Ammon's horn (tissue), 1 donor: Measurements from ENCODE around the gene FOXD1.
A peak's percentile ranks its signal among the peaks of the same experiment; 100 is the strongest.
"Not testable (repeated sequence)": the region's sequence is repeated elsewhere in the genome, so short reads cannot be mapped to it uniquely, and the experiment has no call there.

Experiments
- DNase-seq: peaks from one replicate; pipeline ENCODE4 v3.0.0-alpha.2; 2016; ENCODE audit warnings: low spot score

FOXD1 gene

DNA sequence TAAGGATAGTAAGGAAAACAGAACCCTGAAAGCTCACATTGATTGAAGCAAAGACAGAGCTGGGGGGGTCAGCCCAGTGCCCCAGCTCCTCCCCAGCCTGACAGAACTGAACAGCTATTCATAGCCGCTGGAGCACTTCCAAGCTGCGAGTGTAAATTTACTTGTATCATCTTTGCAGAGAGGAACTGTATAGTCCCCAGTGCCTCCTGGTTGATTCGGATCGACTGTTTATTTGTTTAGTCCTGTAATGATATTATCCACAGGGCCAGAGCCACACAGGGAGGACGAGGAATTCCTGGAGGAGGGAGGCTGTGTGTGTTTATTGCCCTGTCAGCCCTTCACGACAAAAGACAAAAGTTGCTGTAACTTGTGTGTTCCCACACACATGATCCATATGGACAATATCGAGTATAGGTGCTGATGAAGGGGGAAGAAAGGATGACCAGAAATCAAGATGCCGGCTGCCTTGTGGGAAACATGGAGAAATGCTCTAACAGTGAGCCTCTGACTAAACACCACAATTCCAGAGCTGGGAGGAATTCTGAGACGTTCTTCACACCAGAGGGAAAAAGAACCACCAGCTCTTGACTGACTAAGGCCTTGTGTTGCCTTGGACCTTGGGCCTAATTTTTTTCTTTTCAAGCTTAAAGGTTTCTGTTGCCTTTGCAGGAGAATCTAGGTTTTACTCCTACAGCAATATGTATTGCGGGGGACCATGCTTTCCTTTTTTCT, 31.1 kb downstream of the FOXD1 start:
- peak; percentile 15 for DNase-seq

DNA sequence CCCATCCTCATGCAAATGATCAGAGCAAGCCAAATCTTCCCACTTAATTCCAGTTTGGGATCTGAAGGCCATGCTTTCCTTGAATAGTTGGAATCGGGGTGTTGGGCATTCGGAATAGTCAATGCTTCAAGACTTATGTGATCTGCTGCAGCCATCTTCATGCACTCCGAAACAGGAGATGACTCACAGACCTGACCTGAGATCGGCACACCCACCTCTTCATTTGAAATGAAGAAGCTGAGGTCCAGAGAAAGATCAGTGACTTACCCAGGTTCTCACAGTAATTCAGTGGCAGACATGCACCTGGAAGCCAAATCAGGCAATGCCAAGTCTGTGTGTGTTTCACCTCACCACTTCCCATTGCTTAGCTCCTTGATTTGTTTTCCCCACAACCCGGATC, 33.0 kb downstream of the FOXD1 start:
- DNase-seq = no peak

DNA sequence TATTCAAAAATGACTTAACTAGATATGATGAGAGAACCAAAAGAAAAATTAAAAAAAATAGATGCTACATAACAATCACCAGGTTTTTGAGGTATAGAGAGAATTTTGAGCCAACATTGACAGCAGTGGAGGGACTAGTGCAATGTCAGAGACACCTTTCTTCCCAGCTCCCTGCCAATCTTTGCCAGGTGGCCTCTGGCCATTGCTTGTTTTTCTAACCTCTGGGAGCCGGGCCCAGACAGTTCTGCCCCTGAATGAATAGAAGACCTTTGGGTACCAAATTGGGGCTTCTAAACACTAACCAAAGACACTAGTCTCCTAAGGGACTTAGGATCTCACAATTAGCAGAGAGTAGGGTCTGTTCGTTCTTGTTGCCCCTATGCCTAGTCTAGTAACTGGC, 33.4 kb downstream of the FOXD1 start:
- no peak for DNase-seq

DNA sequence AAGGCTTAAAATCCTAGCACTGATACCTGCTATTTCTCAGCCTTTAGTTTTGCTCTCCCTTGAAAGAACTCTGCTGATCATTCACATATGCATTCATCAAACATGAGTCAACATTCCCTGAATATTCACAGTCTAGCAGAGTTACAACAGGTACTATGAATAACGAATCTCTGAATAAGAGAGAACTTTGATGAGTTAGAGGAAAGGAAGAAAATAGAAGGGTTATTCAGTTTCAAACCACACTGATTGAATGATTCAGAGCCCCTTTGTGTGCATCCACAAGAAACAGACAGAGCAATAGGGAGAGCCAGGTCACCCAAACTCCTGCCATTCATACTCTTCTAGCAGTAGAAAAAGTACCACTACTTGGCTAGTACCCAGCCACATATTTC, 36.0 kb downstream of the FOXD1 start:
- DNase-seq = no peak

DNA sequence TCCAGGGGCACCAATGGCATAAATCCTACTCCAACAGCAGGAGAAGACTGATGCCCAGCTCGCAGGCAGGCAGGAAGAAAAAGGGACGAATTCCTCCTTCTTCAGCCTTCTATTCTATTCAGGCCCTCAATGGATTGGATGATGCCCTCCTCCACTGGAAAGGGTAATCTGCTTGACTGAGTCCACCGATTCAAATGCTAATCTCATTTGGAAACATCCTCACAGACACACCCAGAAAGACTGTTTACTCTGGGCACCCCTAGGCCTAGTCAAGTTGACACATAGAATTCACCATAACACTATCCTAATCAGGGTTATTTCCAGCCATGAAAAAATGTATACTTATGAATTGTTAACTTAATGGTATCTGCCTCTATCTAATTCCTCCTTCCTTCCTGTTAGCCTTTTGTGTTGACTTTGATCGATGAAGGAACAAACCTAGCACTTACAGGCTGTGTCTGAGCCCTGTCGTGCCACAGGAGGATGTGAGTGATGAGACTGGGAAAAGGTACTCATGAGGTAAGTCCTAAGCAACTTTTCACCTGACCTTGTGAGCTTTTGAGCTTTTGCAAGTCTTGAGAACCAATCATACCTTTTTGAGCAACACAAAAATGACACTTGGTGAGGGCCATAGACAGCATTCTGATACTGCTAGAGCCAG, 36.5 kb downstream of the FOXD1 start:
- DNase-seq = no peak

DNA sequence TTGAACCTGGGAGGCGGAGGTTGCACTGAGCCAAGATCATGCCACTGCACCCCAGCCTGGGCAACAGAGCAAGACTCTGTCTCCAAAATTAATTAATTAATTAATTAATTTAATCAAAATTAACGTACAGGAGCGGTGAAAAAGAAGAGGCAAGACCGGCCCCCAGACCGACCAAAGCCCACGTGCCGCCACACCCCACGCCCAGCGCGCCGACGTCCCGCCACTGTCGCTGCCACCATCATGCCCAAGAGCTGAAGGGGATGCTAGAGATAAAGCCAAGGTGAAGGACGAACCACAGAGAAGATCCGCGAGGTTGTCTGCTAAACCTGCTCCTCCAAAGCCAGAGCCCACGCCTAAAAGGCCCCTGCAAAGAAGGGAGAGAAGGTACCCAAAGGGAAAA, 38.6 kb downstream of the FOXD1 start:
- DNase-seq = not testable (repeated sequence)

DNA sequence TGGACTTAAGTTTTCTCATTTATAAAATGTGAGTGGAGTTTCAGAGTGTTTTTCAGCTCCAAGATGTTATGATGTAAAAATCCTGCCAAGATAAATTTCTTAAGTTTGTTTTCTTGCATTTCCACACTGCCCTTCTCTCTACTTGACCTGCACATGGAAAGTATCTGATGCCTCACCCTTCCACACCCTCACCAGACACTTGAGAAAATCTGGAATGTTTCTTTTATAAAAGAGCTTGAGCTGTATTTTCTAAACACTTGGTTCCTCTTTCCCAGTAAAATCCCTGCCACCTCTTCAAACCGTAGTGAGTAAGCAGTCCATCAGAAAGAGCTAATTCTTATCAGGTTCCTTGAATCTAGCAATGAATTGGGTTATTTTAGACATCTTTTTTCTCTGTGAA, 42.9 kb downstream of the FOXD1 start:
- DNase-seq = no peak

DNA sequence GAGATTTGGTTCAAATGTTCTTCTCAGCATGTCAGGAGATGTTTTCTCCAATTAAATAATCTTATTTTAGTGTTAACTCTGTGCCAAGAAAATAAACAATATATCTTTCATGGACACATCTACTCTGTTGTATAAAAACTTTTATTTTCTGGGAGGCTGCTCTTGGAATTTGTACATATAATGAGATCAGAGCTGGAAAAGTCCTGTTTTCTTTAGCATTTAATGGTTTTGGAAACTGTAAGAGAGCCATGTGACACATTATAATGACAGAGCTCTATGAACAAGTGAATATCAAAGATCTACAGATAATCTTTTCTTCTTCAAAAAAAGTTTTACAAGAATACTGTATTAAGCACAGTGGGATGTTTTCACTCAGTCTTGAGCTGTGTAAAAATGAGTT, 48.8 kb downstream of the FOXD1 start:
- DNase-seq = no peak
